ENCODE results near the gene STK32B.

GRCh38 chr4:5118091-5118786 lies 67.0 kb downstream of the STK32B start:
- TF ChIP-seq CTCF (IDR thresholded peaks at IDR 0.05) (no peak), POLR2A (IDR thresholded peaks at IDR 0.05) (no peak)

Data from lower leg skin (tissue), 3 donors.